Omental fat pad (tissue), 4 donors: ENCODE results near the gene HIGD1B. TPM values are rescaled to one million over a fixed set of nuclear protein-coding genes. Genes with fewer than 3 reads are reported as not detected.

Source experiments
- ATAC-seq: fragments of 150-250 bp; one replicate; pipeline ENCODE4 v1.9.1; 2016; ENCODE audit warnings: mild to moderate bottlenecking, moderate library complexity; ENCODE audit not compliant: low FRiP score
- DNase-seq: peaks from one replicate; pipeline ENCODE4 v3.0.0-alpha.2; 2019; ENCODE audit warnings: low spot score
- CTCF ChIP-seq, 3 donors: fragments of 450-650 bp; IDR thresholded peaks; one replicate each; pipeline ENCODE4 v1.5.1; 2016 to 2017; ENCODE audit warnings: antibody characterized with exemption in 3 of 3, mild to moderate bottlenecking in 3 of 3, moderate library complexity in 2 of 3
- total RNA-seq, 4 donors: library from RNA; depleted of rRNA; stranded (reverse); fragments of >200 nt; gene quantifications; one replicate each; pipeline ENCODE4 v1.1.0, GENCODE V29; 2016

Gene HIGD1B
- total RNA-seq, 4 donors from 2014 or later = 2.1 to 17.8 (median 3.0) TPM

- ATAC-seq (no peak), DNase-seq (no peak)
- no peak for TF ChIP-seq CTCF (IDR thresholded peaks at IDR 0.05)
Measured at GRCh38 chr17:44878627-44879221, 31.0 kb downstream of the HIGD1B start.

GRCh38 chr17:44879376-44879775 is 31.7 kb downstream of the HIGD1B start:
- ATAC-seq (no peak), DNase-seq (no peak)
- no peak for TF ChIP-seq CTCF (IDR thresholded peaks at IDR 0.05)

- DNase-seq = no peak
- no peak for ATAC-seq
- TF ChIP-seq CTCF (IDR thresholded peaks at IDR 0.05) = no peak
Measured at GRCh38 chr17:44880062-44880461, 32.4 kb downstream of the HIGD1B start.

- no peak for DNase-seq
- no peak for TF ChIP-seq CTCF (IDR thresholded peaks at IDR 0.05)
- no peak for ATAC-seq
Measured at GRCh38 chr17:44881145-44881544, 33.5 kb downstream of the HIGD1B start.

- ATAC-seq (no peak), DNase-seq (no peak)
Measured at GRCh38 chr17:44884941-44885340, 37.3 kb downstream of the HIGD1B start.

GRCh38 chr17:44887016-44887415 is 39.3 kb downstream of the HIGD1B start:
- ATAC-seq (no peak), DNase-seq (no peak)
- no peak for TF ChIP-seq CTCF (IDR thresholded peaks at IDR 0.05)

More at GRCh38 chr17:44884941-44885340, 37.3 kb downstream of the HIGD1B start:
- no peak for TF ChIP-seq CTCF (IDR thresholded peaks at IDR 0.05)
